A549 (cell line): Measurements from ENCODE around the gene CARD11. TPM values are rescaled to one million over a fixed set of nuclear protein-coding genes. Genes with fewer than 3 reads are reported as not detected.
A peak's percentile ranks its signal among the peaks of the same experiment; 100 is the strongest.

Experiments
- ATAC-seq, 2 experiments: fragments of 200-7000 bp in 1 of 2; fragments of >200 bp in 1 of 2; cut with Nextera tagmentation in 1 of 2; cut with Tn5 transposase in 1 of 2; 3 replicates each; pipeline versions ENCODE4 v1.8.0 to v1.9.1; 2018 to 2020; ENCODE audit warnings: mild to moderate bottlenecking in 1 of 2, moderate library complexity in 1 of 2
- CTCF ChIA-PET: fragments of 300-600 bp; sonication (Branson Sonifier 250); formaldehyde crosslinking; extraction: SDS; loops from one replicate; lab custom pipeline; 2021; ENCODE audit warnings: antibody characterized with exemption, inconsistent platforms; lab: Yijun Ruan, JAX
- POLR2A ChIA-PET: fragments of 350-600 bp; formaldehyde crosslinking; extraction: SDS; loops from one replicate; lab custom pipeline; 2021; ENCODE audit warnings: antibody characterized with exemption, inconsistent platforms; lab: Yijun Ruan, JAX
- DNase-seq, 2 experiments: peaks; one replicate each; pipeline versions ENCODE4 v3.0.0 to v3.0.0-alpha.2; 2011 to 2016; ENCODE audit warnings: low read depth in 1 of 2, low spot score in 1 of 2
- FAIRE-seq: peaks from 2 replicates; lab custom pipeline; 2011; peaks lifted over from hg19 to GRCh38; lab: Jason Lieb, UNC
- H3K27ac ChIP-seq, 2 experiments: fragments of >200 bp; sonication (Bioruptor Twin); formaldehyde crosslinking; 3 replicates each; pipeline ENCODE4 v1.5.1; 2016 to 2017
- H3K4me1 ChIP-seq: fragments of >200 bp; sonication (Bioruptor Twin); formaldehyde crosslinking; 3 replicates; pipeline ENCODE4 v1.6.1; 2016
- H3K4me2 ChIP-seq: fragments of >200 bp; sonication (Bioruptor Twin); formaldehyde crosslinking; 3 replicates; pipeline ENCODE4 v1.6.1; 2016
- H3K4me3 ChIP-seq: fragments of >200 bp; sonication (Bioruptor Twin); formaldehyde crosslinking; 3 replicates; pipeline ENCODE4 v1.5.1; 2016
- H3K9me3 ChIP-seq: fragments of >200 bp; sonication (Bioruptor Twin); formaldehyde crosslinking; 3 replicates; pipeline ENCODE4 v1.6.1; 2016
- BHLHE40 ChIP-seq: IDR thresholded peaks from 2 replicates; pipeline ENCODE4 v1.6.1; 2012; ENCODE audit warnings: low read depth, low read length, inconsistent platforms
- CEBPB ChIP-seq, 2 experiments: fragments of >200 bp in 1 of 2; sonication (Bioruptor Twin) in 1 of 2; formaldehyde crosslinking in 1 of 2; IDR thresholded peaks; 2 replicates each; pipeline ENCODE4 v1.6.1; 2012 to 2016
- EP300 ChIP-seq, 2 experiments: fragments of >200 bp; sonication (Bioruptor Twin); formaldehyde crosslinking; IDR thresholded peaks; 2 replicates in 1 of 2; 3 replicates in 1 of 2; pipeline ENCODE4 v1.6.1; 2016 to 2017
- ESRRA ChIP-seq: fragments of 150-350 bp; IDR thresholded peaks from 2 replicates; pipeline ENCODE4 v1.6.1; 2014; ENCODE audit warnings: mild to moderate bottlenecking, low read length, borderline replicate concordance
- FOSL2 ChIP-seq, 2 experiments: fragments of 450-650 bp in 1 of 2; fragments of >200 bp in 1 of 2; sonication (Bioruptor Twin) in 1 of 2; formaldehyde crosslinking; IDR thresholded peaks; 2 replicates each; pipeline versions ENCODE4 v1.5.0 to v1.6.1; 2016 to 2020; ENCODE audit warnings: mild to moderate bottlenecking in 1 of 2, moderate library complexity in 1 of 2
- FOXS1 ChIP-seq: fragments of 250-450 bp; sonication (Bioruptor Pico); IDR thresholded peaks from 2 replicates; pipeline ENCODE4 v1.5.0; 2020; ENCODE audit warnings: mild to moderate bottlenecking, moderate library complexity
- HEYL ChIP-seq: fragments of 250-450 bp; sonication (Bioruptor Pico); IDR thresholded peaks from 2 replicates; pipeline ENCODE4 v1.8.0; 2021; ENCODE audit warnings: mild to moderate bottlenecking, moderate library complexity
- JUN ChIP-seq, 2 experiments: fragments of >200 bp; sonication (Bioruptor Twin); formaldehyde crosslinking; IDR thresholded peaks; 2 replicates in 1 of 2; 3 replicates in 1 of 2; pipeline ENCODE4 v1.6.1; 2016 to 2017
- JUNB ChIP-seq: fragments of >200 bp; sonication (Bioruptor Twin); formaldehyde crosslinking; IDR thresholded peaks from 2 replicates; pipeline ENCODE4 v1.6.1; 2016
- KDM1A ChIP-seq: fragments of 200-600 bp; sonication (generic); IDR thresholded peaks from 2 replicates; pipeline ENCODE4 v1.6.1; 2016; ENCODE audit warnings: low read depth, mild to moderate bottlenecking
- MAFK ChIP-seq: fragments of 450-650 bp; IDR thresholded peaks from 2 replicates; pipeline ENCODE4 v1.6.1; 2014; ENCODE audit not compliant: partially characterized antibody
- NFE2L2 ChIP-seq: fragments of 150-350 bp; conservative IDR thresholded peaks from 2 replicates; pipeline ENCODE4 v1.6.1; 2014; ENCODE audit warnings: low read length
- NR3C1 ChIP-seq: fragments of >200 bp; sonication (Bioruptor Twin); formaldehyde crosslinking; IDR thresholded peaks from 3 replicates; pipeline ENCODE4 v1.6.1; 2017
- RAD21 ChIP-seq, 2 experiments: fragments of >200 bp in 1 of 2; sonication (Bioruptor Twin) in 1 of 2; formaldehyde crosslinking in 1 of 2; IDR thresholded peaks in 1 of 2; conservative IDR thresholded peaks in 1 of 2; 2 replicates in 1 of 2; 3 replicates in 1 of 2; pipeline ENCODE4 v1.6.1; 2012 to 2018; ENCODE audit warnings: inconsistent platforms in 1 of 2
- RCOR1 ChIP-seq: fragments of 150-350 bp; IDR thresholded peaks from 2 replicates; pipeline ENCODE4 v1.6.1; 2014; ENCODE audit warnings: antibody characterized with exemption, low read length, low read depth
- SREBF2 ChIP-seq: fragments of 450-650 bp; IDR thresholded peaks from 2 replicates; pipeline ENCODE4 v1.6.1; 2014; ENCODE audit warnings: mild to moderate bottlenecking, moderate library complexity
- TFCP2L1 ChIP-seq: fragments of 250-450 bp; sonication (Bioruptor Pico); IDR thresholded peaks from 2 replicates; pipeline ENCODE4 v1.5.0; 2021; ENCODE audit warnings: mild to moderate bottlenecking
- ZNF302 ChIP-seq: fragments of 250-450 bp; sonication (Bioruptor Pico); IDR thresholded peaks from 2 replicates; pipeline ENCODE4 v1.9.0; 2021; ENCODE audit warnings: inconsistent platforms, mild to moderate bottlenecking, moderate library complexity
- WGBS: methylation state at CpG from one replicate; pipeline ENCODE4 v1.1.6; 2017; ENCODE audit errors: missing lambda C conversion rate; 5-methylcytosine and 5-hydroxymethylcytosine counted together
- polyA plus RNA-seq, 4 experiments: library from polyadenylated mRNA; depleted of rRNA in 3 of 4; stranded (reverse); fragments of >200 nt; fragmentation: RNase III in 1 of 4; extraction: RNeasy Plus Mini Kit Qiagen cat#74134 plus additional on column Dnase treatment in 1 of 4; gene quantifications; 2 replicates in 3 of 4; 3 replicates in 1 of 4; pipeline ENCODE4 v1.2.3, GENCODE V29; 2011 to 2017
- TF ChIP-seq, protein P1 (sequence below): fragments of 150-350 bp; IDR thresholded peaks from 2 replicates; pipeline ENCODE4 v1.6.1; 2014; ENCODE audit warnings: low read depth, mild to moderate bottlenecking, low read length
- TF ChIP-seq, protein P2 (sequence below): fragments of >200 bp; sonication (Bioruptor Twin); formaldehyde crosslinking; IDR thresholded peaks from 2 replicates; pipeline ENCODE4 v1.6.1; 2016

The CARD11 gene
- polyA plus RNA-seq, 2 of the 4 experiments (the other 2 are of a cell fraction): 0.48 to 1.1 TPM

DNA sequence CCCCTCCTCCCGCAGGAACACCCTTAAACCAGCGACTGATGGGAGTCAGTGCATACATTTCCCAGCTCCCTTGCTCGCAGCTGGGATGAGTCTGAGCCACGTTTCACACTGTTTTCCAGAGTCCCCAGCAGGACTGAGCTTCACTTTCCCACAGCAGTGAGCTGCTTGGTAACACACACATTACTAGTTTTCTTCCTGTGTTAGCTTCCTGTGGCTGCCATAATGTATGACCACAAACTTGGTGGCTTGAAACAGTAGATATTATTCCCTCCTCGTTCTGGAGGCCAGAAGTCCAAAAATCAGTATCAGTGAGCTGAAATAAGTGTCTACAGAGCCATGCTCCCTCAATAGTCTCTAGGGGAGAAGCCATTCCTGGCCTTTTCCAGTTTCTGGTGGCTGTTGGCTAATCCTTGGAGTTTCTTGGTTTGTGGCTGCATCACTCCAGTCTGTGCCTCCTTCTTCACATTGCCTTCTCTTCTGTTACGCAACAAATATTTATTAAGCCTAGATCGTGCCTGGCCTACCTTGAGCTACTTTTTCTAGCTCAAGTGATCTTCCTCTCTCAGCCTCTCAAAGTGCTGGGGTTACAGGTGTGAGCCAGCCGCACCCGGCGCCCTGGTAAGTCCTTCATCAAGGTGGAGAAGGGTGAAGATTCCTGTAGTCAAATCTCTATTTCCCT, 26.2 kb upstream of the CARD11 start:
- CTCF ChIA-PET: interaction anchor here (0.6 to 1.3 kb wide), 3 partner anchors 15 to 25 kb away, joined by 3 to 5 read pairs (median 3); no protein-coding TSS in a partner anchor
- 59% methylated on average over 10 of the region's 10 CpGs for WGBS
- no peak for ATAC-seq
- TF ChIP-seq MAFK (no peak), RCOR1 (no peak), CEBPB (IDR thresholded peaks at IDR 0.05) (0 out of 4 replicates have a peak, but pooled peaks of 1 of the 2 experiments have one; percentile 19), HEYL (CRISPR knock-in tag) (no peak)
- TF ChIP-seq, protein P1, sequence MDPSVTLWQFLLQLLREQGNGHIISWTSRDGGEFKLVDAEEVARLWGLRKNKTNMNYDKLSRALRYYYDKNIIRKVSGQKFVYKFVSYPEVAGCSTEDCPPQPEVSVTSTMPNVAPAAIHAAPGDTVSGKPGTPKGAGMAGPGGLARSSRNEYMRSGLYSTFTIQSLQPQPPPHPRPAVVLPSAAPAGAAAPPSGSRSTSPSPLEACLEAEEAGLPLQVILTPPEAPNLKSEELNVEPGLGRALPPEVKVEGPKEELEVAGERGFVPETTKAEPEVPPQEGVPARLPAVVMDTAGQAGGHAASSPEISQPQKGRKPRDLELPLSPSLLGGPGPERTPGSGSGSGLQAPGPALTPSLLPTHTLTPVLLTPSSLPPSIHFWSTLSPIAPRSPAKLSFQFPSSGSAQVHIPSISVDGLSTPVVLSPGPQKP: no peak
- TF ChIP-seq, all 56 proteins: peak for 1
- no peaks in the 10 kb centered on the region; the same call in 2 of the 3 replicates for H3K9me3 ChIP-seq
- FAIRE-seq (no peak), DNase-seq (no peak)
- H3K4me2 ChIP-seq: no peak overlapping the region
- POLR2A ChIA-PET: no interaction called here
- no peaks in the 10 kb centered on the region for H3K4me1 ChIP-seq
- no peak overlapping the region for H3K4me3 ChIP-seq
- H3K27ac ChIP-seq: no peak overlapping the region

DNA sequence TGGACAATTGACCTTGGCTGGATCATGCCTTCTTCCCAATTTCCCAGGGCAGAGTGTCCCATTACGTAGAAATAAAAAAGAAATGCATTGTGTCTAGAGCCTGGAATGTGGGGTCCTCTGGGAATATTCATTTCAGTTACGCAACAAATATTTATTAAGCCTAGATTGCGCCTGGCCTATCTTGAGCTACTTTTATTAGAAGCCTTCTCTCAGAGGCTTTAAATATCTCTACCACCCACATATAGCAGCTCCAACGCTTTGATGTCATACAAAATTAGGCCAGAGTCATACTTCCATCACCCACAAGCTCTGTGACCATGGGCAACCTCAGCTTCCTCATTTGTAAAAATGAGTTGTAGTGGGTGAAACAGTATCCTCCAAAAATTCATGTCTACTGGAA, 24.9 kb upstream of the CARD11 start:
- CTCF ChIA-PET: interaction anchor here (0.9 kb wide), 1 partner anchor 13 kb away, joined by 3 read pairs; no protein-coding TSS in a partner anchor
- FAIRE-seq: no peak

DNA sequence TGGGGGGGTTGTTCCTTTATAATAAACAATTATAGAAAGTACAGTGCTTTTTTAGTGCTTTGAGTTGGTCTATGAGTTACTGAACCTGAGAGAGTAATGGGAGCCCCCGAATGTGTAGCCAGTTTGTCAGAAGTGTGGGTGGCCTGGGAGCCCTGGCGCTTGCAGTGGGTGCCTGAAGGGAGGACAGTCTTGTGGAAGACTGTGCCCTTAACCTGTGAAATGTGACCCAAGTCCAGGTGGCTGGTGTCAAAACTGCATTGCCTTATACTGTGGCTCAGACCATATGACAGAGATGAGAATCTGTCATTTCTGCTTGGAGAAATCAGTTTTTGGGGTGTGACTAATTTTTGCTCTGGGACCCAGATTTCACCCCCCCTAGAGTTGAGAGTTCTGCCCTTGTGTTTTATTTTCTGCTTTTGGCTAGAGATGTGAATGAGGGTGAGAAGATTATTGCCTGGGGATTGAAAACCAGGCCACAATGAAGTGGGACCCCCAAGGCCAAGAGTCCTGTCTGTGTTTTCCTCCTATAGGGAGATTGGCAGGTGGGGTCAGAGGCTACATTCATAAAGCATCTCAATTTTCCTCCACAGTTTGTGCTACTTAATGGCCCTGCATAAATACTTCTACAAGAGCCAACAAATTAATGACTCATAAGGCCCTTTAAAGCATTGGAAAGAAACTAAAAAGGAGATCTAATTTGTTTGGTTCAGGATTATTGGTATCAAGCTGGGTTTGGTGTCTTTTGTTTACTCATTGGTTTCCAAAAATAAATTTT, 24.1 kb upstream of the CARD11 start:
- Histone ChIP-seq H3K4me1 (no peaks in the 10 kb centered on the region), H3K27ac (no peak overlapping the region)
- POLR2A ChIA-PET: no interaction called here
- no peak for DNase-seq
- no peak for TF ChIP-seq JUNB
- TF ChIP-seq KDM1A: no peak
- no peak for TF ChIP-seq ESRRA
- TF ChIP-seq, all 56 proteins: peak for 0
- no peak overlapping the region for H3K4me3 ChIP-seq
- H3K4me2 ChIP-seq: no peak overlapping the region
- CTCF ChIA-PET: interaction anchor here (1.3 kb wide), 1 partner anchor 133 kb away, joined by 3 read pairs; no protein-coding TSS in a partner anchor
- ATAC-seq (no peak), FAIRE-seq (no peak)
- WGBS: 33% methylated on average over 2 of the region's 2 CpGs
- no peaks in the 10 kb centered on the region for H3K9me3 ChIP-seq

More for the DNA sequence above, 24.9 kb upstream of the CARD11 start:
- no peak overlapping the region for H3K27ac ChIP-seq
- no peak for DNase-seq
- WGBS: 56% methylated on average over 4 of the region's 4 CpGs
- POLR2A ChIA-PET: no interaction called here
- H3K4me2 ChIP-seq: no peak overlapping the region
- TF ChIP-seq TFCP2L1 (no peak), NFE2L2 (no peak), ZNF302 (CRISPR knock-in tag) (no peak), SREBF2 (no peak), RAD21 (conservative IDR thresholded peaks at IDR 0.05 in 1 of 2, IDR thresholded peaks at IDR 0.05 in 1 of 2) (no peak), FOXS1 (CRISPR knock-in tag) (no peak), MAFK (no peak), NR3C1 (no peak), BHLHE40 (no peak)
- TF ChIP-seq, protein P2, sequence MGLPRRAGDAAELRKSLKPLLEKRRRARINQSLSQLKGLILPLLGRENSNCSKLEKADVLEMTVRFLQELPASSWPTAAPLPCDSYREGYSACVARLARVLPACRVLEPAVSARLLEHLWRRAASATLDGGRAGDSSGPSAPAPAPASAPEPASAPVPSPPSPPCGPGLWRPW: no peak
- H3K9me3 ChIP-seq: no peaks in the 10 kb centered on the region
- no peak for ATAC-seq
- no peaks in the 10 kb centered on the region for H3K4me1 ChIP-seq
- no peak overlapping the region for H3K4me3 ChIP-seq

DNA sequence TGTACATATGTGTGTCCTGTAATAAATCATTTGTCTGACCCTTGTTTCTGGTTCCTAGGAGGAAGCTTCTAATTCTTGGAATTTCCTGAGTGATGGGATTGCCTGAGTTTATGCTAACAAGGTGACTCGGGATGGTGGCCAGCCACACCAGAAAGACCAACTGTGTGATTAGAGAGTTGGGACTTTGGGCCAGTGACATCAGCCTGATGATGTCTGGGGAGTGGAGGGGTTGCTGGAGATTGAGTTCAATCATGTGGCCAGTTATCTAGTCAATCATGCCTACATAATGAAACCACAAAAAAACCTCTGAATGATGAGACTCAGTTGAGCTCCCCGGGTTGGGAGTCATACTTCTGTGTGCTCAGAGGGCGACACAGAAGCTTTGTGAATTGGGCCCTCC, 23.5 kb upstream of the CARD11 start:
- H3K4me2 ChIP-seq: no peak overlapping the region
- ChIA-PET POLR2A (no interaction called here), CTCF (interaction anchor here (1.3 kb wide), 1 partner anchor 133 kb away, joined by 3 read pairs; no protein-coding TSS in a partner anchor)
- no peak overlapping the region for H3K4me3 ChIP-seq
- no peaks in the 10 kb centered on the region for H3K4me1 ChIP-seq
- ATAC-seq (no peak), FAIRE-seq (no peak), DNase-seq (no peak)
- no peaks in the 10 kb centered on the region for H3K9me3 ChIP-seq
- TF ChIP-seq JUN (IDR thresholded peaks at IDR 0.05) (no peak), FOSL2 (IDR thresholded peaks at IDR 0.05) (no peak), FOSL2 (CRISPR knock-in tag; IDR thresholded peaks at IDR 0.05) (no peak), EP300 (IDR thresholded peaks at IDR 0.05) (no peak)
- TF ChIP-seq, protein P1: no peak
- H3K27ac ChIP-seq: no peak overlapping the region
- WGBS: 41% methylated on average over 3 of the region's 3 CpGs
